K562 (cell line): Measurements from ENCODE around the gene SNRNP200. TPM values are rescaled to one million over a fixed set of nuclear protein-coding genes. Genes with fewer than 3 reads are reported as not detected.

Experiments used
- EGR1 ChIP-seq: fragments of 450-650 bp; conservative IDR thresholded peaks from 2 replicates; pipeline ENCODE4 v1.6.1; 2017; ENCODE audit warnings: mild to moderate bottlenecking
- ELF4 ChIP-seq: fragments of 450-650 bp; formaldehyde crosslinking; IDR thresholded peaks from 2 replicates; pipeline ENCODE4 v1.4.0; 2022; ENCODE audit warnings: missing genetic modification characterization
- HINFP ChIP-seq: fragments of 450-650 bp; conservative IDR thresholded peaks from 2 replicates; pipeline ENCODE4 v1.6.1; 2016; ENCODE audit warnings: missing genetic modification characterization, low read depth, mild to moderate bottlenecking, control low read depth, missing compliant biosample characterization
- HMGXB4 ChIP-seq: sonication (generic); formaldehyde crosslinking; IDR thresholded peaks from 2 replicates; pipeline ENCODE4 v1.8.1; 2023; ENCODE audit warnings: mild to moderate bottlenecking, missing genetic modification reagents
- HNRNPK ChIP-seq: fragments of 200-400 bp; formaldehyde crosslinking; IDR thresholded peaks from one replicate; pipeline ENCODE4 v1.6.1; 2018; ENCODE audit warnings: mild to moderate bottlenecking, low read depth, low read length; ENCODE audit not compliant: poor library complexity, severe bottlenecking
- ILF3 ChIP-seq: fragments of 450-650 bp; IDR thresholded peaks from 2 replicates; pipeline ENCODE4 v1.6.1; 2018; ENCODE audit warnings: antibody characterized with exemption, mild to moderate bottlenecking, moderate library complexity, borderline replicate concordance
- NEUROD1 ChIP-seq: fragments of 150-350 bp; IDR thresholded peaks from 2 replicates; pipeline ENCODE4 v1.6.1; 2014; ENCODE audit warnings: borderline replicate concordance, low read length, low read depth; ENCODE audit not compliant: partially characterized antibody
- NFRKB ChIP-seq: fragments of 450-650 bp; IDR thresholded peaks from 2 replicates; pipeline ENCODE4 v1.6.1; 2016; ENCODE audit warnings: low read depth
- NR1H2 ChIP-seq: sonication (generic); formaldehyde crosslinking; IDR thresholded peaks from 2 replicates; pipeline ENCODE4 v1.4.0; 2020; ENCODE audit warnings: mild to moderate bottlenecking, missing genetic modification reagents
- OTX1 ChIP-seq: fragments of 450-650 bp; formaldehyde crosslinking; IDR thresholded peaks from 2 replicates; pipeline ENCODE4 v1.4.0; 2022; ENCODE audit warnings: mild to moderate bottlenecking
- POLR2AphosphoS2 ChIP-seq: IDR thresholded peaks from 2 replicates; pipeline ENCODE4 v1.6.1; 2012; ENCODE audit warnings: low read length, improper control_type of control experiment
- SETDB1 ChIP-seq: IDR thresholded peaks from one replicate; pipeline ENCODE4 v1.6.1; 2012; ENCODE audit warnings: low read length, control low read depth, inconsistent platforms
- ZC3H11A ChIP-seq: IDR thresholded peaks from 2 replicates; pipeline ENCODE4 v1.6.1; 2012; ENCODE audit warnings: low read depth, low read length, improper control_type of control experiment
- ZNF3 ChIP-seq: fragments of 250-450 bp; sonication (Bioruptor Pico); IDR thresholded peaks from 2 replicates; pipeline ENCODE4 v1.5.0; 2021; ENCODE audit warnings: mild to moderate bottlenecking, moderate library complexity
- ZNF655 ChIP-seq: fragments of 250-450 bp; sonication (Bioruptor Pico); IDR thresholded peaks from 2 replicates; pipeline ENCODE4 v1.5.0; 2021
- polyA plus RNA-seq, 8 experiments: library from polyadenylated mRNA; depleted of rRNA in 4 of 8; stranded (reverse) in 5 of 8; unstranded in 3 of 8; fragments of >200 nt; fragmentation: Nextera tagmentation in 2 of 8; fragmentation: Illumina TruSeq in 1 of 8; extraction: Ambion mirVana in 2 of 8; extraction: Trizol in 1 of 8; gene quantifications; 2 replicates each; pipeline versions ENCODE4 v1.2.1 to v1.2.3, GENCODE V29; 2011 to 2014; ENCODE audit warnings: inconsistent platforms in 1 of 8, missing spikeins in 1 of 8
- total RNA-seq, 7 experiments: library from RNA; depleted of rRNA in 6 of 7; stranded (reverse); fragments of >200 nt in 6 of 7; fragmentation: Illumina TruSeq in 2 of 7; extraction: Trizol in 2 of 7; gene quantifications; 2 replicates each; pipeline versions ENCODE4 v1.2.1 to v1.2.3, GENCODE V29; 2011 to 2021; ENCODE audit warnings: low replicate concordance in 1 of 7
- TF ChIP-seq, protein P1 (sequence below), 2 experiments: fragments of 450-650 bp in 1 of 2; IDR thresholded peaks; 2 replicates each; pipeline ENCODE4 v1.6.1; 2011 to 2017; ENCODE audit warnings: low read depth in 2 of 2, antibody characterized with exemption in 1 of 2, borderline replicate concordance in 1 of 2, low read length in 1 of 2, mild to moderate bottlenecking in 1 of 2, mixed read lengths in 1 of 2; ENCODE audit not compliant: control insufficient read depth in 1 of 2

SNRNP200 gene
- total and polyA plus RNA-seq, 9 of the 15 experiments (the other 6 are each of a cell fraction or from before 2014, with no cell fraction given), result 76.1 to 231 (median 155) TPM

- TF ChIP-seq ZNF655, result no peak
- TF ChIP-seq, protein P1, sequence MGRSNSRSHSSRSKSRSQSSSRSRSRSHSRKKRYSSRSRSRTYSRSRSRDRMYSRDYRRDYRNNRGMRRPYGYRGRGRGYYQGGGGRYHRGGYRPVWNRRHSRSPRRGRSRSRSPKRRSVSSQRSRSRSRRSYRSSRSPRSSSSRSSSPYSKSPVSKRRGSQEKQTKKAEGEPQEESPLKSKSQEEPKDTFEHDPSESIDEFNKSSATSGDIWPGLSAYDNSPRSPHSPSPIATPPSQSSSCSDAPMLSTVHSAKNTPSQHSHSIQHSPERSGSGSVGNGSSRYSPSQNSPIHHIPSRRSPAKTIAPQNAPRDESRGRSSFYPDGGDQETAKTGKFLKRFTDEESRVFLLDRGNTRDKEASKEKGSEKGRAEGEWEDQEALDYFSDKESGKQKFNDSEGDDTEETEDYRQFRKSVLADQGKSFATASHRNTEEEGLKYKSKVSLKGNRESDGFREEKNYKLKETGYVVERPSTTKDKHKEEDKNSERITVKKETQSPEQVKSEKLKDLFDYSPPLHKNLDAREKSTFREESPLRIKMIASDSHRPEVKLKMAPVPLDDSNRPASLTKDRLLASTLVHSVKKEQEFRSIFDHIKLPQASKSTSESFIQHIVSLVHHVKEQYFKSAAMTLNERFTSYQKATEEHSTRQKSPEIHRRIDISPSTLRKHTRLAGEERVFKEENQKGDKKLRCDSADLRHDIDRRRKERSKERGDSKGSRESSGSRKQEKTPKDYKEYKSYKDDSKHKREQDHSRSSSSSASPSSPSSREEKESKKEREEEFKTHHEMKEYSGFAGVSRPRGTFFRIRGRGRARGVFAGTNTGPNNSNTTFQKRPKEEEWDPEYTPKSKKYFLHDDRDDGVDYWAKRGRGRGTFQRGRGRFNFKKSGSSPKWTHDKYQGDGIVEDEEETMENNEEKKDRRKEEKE (IDR thresholded peaks at IDR 0.05; ENCODE audit: borderline replicate concordance in 1 of 2, control insufficient read depth in 1 of 2, low read depth in 2 of 2, low read length in 1 of 2), result 0 out of 4 replicates have a peak, but pooled peaks of 1 of the 2 experiments have one; percentile 51
- no peak for TF ChIP-seq POLR2AphosphoS2
- no peak for TF ChIP-seq ZNF3 (CRISPR knock-in tag)
- no peak for TF ChIP-seq ILF3
- no peak for TF ChIP-seq SETDB1
- 0 out of 2 replicates have a peak, but pooled peaks have one; percentile 86 for TF ChIP-seq ELF4 (CRISPR knock-in tag)
- TF ChIP-seq HINFP (tag), result no peak
- TF ChIP-seq NR1H2 (CRISPR knock-in tag), result no peak
- TF ChIP-seq ZC3H11A, result no peak
- peak; percentile 93 for TF ChIP-seq EGR1
- TF ChIP-seq NEUROD1, result peak; percentile 43
- peak; percentile 80; the same call in 1 of the 2 replicates for TF ChIP-seq HMGXB4
- TF ChIP-seq NFRKB, result no peak
- TF ChIP-seq HNRNPK, result peak; percentile 11
- TF ChIP-seq OTX1 (CRISPR knock-in tag), result no peak
These were observed 39.3 kb downstream of the SNRNP200 start, which contains the start of the genes CIAO1 and TMEM127 (continued) for GRCh38 chr2:96265840-96266679.
